Astrocyte of the cerebellum (primary cell): ENCODE measurements around the gene NPHP4.

Experiments used
- DNase-seq: peaks from one replicate; pipeline ENCODE4 v3.0.0-alpha.2; 2011; ENCODE audit warnings: low read depth
- H3K4me3 ChIP-seq: 2 replicates; pipeline ENCODE4 v1.5.1; 2011; ENCODE audit warnings: mild to moderate bottlenecking, low read depth, low read length, moderate library complexity
- in situ Hi-C: cut with HindIII; loops from 2 replicates; pipeline ENCODE4 v1.10.0; 2017; ENCODE audit warnings: low sequenced_read_pairs
- TF ChIP-seq, protein P1 (sequence below): IDR thresholded peaks from 2 replicates; pipeline ENCODE4 v1.5.1; 2012; ENCODE audit warnings: low read length, low read depth, moderate library complexity, mild to moderate bottlenecking; ENCODE audit errors: missing control alignments

The NPHP4 gene

DNA sequence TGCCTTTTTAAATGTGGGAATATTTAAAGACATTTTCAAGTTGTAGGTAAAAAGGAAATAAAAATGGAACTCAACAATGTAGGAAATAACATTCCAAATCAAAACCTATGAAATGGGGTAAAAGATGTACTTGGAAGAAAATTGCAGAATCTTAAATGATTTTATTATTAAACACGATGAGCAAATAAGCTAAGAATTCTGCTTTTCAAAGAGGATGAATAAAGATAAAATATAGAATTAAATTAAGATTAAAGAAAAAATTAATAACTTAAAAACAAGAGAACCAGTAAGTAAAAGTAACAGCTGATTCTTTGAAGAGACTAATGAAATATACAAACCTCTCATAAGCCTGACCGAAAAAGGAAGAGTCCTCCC is 74.0 kb downstream of the NPHP4 start:
- no peak for DNase-seq
- in situ Hi-C loops, result no loop called here
- no peak overlapping the region for H3K4me3 ChIP-seq
- TF ChIP-seq, protein P1, sequence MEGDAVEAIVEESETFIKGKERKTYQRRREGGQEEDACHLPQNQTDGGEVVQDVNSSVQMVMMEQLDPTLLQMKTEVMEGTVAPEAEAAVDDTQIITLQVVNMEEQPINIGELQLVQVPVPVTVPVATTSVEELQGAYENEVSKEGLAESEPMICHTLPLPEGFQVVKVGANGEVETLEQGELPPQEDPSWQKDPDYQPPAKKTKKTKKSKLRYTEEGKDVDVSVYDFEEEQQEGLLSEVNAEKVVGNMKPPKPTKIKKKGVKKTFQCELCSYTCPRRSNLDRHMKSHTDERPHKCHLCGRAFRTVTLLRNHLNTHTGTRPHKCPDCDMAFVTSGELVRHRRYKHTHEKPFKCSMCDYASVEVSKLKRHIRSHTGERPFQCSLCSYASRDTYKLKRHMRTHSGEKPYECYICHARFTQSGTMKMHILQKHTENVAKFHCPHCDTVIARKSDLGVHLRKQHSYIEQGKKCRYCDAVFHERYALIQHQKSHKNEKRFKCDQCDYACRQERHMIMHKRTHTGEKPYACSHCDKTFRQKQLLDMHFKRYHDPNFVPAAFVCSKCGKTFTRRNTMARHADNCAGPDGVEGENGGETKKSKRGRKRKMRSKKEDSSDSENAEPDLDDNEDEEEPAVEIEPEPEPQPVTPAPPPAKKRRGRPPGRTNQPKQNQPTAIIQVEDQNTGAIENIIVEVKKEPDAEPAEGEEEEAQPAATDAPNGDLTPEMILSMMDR, result no peak

- no peak overlapping the region for H3K4me3 ChIP-seq
- in situ Hi-C loops, result no loop called here
- DNase-seq, result no peak
- TF ChIP-seq, protein P1, result no peak
Measured at GRCh38 chr1:5917591-5918274, 74.5 kb downstream of the NPHP4 start.

DNA sequence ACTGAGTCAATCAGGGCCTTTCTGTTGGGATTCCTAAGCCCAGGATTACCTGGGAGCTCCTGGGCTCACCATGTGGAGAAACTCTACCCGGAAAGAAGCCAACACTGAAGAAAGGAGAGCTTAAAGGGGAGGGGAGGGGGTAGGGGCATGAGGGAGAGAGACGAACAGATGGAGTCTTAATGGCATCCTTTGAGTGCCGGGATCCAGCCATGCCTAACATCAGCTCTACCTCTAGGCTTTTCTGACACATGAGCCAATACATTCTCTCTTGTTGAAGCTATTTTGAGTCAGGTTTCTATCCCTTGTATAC is 75.0 kb downstream of the NPHP4 start:
- in situ Hi-C loops, result no loop called here
- DNase-seq, result no peak
- TF ChIP-seq, protein P1, result no peak
- H3K4me3 ChIP-seq, result no peak overlapping the region

GRCh38 chr1:5916572-5917280 is 75.5 kb downstream of the NPHP4 start:
- TF ChIP-seq, protein P1, result no peak
- no peak for DNase-seq
- no peak overlapping the region for H3K4me3 ChIP-seq
- in situ Hi-C loops, result no loop called here

DNA sequence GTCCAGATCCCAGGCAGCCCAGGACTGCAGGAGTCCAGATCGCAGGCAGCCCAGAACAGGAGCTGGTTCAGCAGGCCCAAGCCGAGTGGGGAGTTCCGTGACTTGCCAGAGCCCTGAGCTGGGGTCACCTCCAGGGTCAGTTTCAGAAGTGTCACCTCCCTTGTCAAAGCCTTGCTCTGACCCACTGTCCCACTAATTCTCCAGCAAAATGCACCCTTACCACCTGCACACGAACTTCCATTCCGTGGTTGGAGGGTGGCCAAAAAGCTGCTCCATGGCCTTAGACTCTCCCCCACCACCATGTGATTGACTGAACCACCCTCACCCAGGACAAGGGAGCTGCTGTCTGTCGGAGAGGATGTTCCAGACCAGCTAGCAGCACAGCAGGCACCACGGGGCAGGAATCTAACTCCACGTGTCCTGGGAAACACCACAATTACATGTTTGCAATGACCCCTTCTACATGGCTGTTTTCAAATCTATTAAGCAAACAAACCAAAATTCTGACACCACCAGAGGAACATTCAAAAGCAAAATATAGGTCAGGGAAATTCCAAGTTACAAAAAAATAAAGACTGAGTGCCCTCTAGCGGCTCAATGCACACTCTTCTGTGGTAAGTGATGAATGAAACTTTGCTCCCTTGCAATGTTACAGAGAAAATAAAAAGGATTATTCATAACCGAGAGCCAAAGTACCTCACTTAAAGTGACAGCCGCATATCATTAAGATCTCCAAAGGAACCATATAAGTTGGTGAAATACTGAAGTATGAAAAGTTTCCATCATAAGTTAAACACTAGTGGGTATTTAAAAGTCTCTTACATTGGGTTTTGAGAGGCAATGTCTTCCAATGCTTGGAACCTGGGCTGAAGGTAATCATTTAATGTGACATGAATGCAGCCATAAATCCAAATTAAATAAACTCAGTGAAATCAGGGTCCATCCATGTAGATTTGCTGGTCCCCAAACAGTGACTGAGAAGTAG is 76.3 kb downstream of the NPHP4 start:
- TF ChIP-seq, protein P1, result peak; percentile 76
- in situ Hi-C loops, result no loop called here
- H3K4me3 ChIP-seq, result no peak overlapping the region
- peak; percentile 48 for DNase-seq

DNA sequence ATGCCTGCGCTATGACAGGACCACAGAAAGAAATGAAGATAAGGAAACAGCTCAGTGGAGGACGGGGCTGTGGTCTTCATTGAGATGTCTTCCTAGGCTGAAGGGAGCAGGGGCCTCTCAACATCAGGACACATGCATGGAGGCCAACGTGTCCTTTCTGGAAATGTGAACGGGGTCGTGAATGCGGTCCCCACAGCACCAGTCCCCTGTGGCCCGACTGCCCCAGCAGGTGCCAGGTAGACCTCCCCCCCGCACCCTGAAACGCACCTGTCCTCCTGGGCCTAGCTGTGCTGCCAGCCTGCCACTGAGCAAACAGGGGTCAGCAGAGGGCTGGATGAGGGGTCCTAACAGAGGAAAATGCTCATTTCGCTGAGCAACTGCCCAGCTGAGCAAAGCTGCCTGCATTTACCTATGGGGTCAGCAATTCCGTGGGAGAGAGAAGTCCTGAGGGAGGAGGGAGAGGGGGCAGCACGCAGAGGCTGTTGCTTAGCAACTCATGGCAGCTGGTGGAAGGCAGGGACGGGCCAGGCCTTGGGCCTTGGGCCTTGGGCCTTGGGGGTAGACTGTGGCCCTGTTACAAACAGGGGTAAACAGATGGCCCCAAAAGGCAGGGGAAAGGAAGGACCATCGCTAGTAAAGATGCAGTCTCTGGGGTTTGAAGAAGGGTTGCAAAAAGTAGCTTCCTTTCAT is 77.4 kb downstream of the NPHP4 start:
- DNase-seq, result no peak
- in situ Hi-C loops, result no loop called here
- no peak overlapping the region for H3K4me3 ChIP-seq
- TF ChIP-seq, protein P1, result no peak
